ENCODE results near the gene ROBO4.

DNA sequence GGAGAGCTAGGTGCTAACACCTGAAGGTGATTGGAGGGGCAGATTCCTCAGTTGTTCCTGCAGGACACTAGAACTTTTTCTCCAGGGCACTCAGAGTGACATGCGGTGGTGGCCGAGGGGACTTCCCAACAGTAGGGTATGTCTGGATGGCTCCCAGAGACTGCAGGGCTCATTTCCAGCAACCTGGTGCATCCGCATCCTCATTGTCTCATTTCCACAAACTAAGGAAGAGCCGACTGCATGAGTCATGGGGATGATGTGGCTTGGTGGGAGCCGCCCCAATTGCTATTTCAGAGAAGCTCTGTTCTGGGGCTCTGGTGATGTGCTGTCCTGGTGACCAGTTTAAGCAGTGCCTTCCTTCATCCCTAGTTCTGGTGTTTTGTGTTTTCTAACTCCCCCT is 2.8 kb upstream of the ROBO4 start:
- TF ChIP-seq CTCF (IDR thresholded peaks at IDR 0.05; ENCODE audit: low read depth, low read length) (no peak), EZH2phosphoT487 (IDR thresholded peaks at IDR 0.05; ENCODE audit: low read depth) (no peak)
